ENCODE data around the gene ZNF879.

Gene ZNF879

GRCh38 chr5:178988436-178989220 is 35.0 kb upstream of the ZNF879 start:
- Histone ChIP-seq H3K9me3 (ENCODE audit: control extremely low read depth in 1 of 5, control insufficient read depth in 4 of 5, insufficient read depth in 2 of 5, low read depth in 1 of 5, low read length in 4 of 5) (peaks cover 0 to 58% (median 54%) of the 10 kb centered on the region in 5 experiments), H3K27ac (ENCODE audit: insufficient read depth in 1 of 2, low read depth in 1 of 2, low read length in 2 of 2, poor library complexity in 1 of 2, severe bottlenecking in 2 of 2) (no peak overlapping the region), H3K27me3 (replicated peaks in 2 of 5; ENCODE audit: control insufficient read depth in 4 of 5, insufficient read depth in 5 of 5, low read length in 4 of 5) (peaks cover 0 to 8% (median 3%) of the 10 kb centered on the region in 5 experiments), H3K4me3 (ENCODE audit: control insufficient read depth in 1 of 7, extremely low read depth in 1 of 7, insufficient read depth in 4 of 7, low read depth in 2 of 7, low read length in 6 of 7) (no peak overlapping the region), H3K36me3 (ENCODE audit: control insufficient read depth in 4 of 4, insufficient read depth in 4 of 4, low read length in 3 of 4) (no peaks in the 10 kb centered on the region), H3K4me1 (ENCODE audit: control extremely low read depth in 1 of 4, control insufficient read depth in 4 of 4, insufficient read depth in 4 of 4, low read length in 3 of 4) (peaks cover 0 to 10% (median 4%) of the 10 kb centered on the region in 4 experiments)
- WGBS (ENCODE audit: insufficient coverage) = 93% methylated on average over 23 of the region's 27 CpGs
- POLR2A ChIA-PET = no interaction called here
- no peak for DNase-seq
- CTCF ChIA-PET = no interaction called here

DNA sequence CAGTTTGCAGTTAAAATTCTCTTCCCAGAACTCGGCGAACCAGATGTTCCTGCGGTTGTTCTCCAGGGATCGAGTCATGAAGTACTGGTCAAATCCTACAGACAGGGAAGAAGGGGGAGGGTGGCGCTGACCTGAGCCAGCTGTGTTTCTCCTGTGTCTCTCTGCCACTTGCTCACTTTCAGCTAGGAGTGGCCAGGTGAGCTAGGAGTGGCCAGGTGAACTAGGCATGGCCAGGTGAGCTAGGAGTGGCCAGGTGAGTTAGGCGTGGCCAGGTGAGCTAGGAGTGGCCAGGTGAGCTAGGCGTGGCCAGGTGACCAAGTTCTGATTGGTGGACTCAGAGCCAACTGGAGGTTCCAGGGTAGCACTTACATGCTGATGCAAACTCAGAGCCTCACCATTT is 34.3 kb upstream of the ZNF879 start:
- 98% methylated on average over 7 of the region's 7 CpGs for WGBS (ENCODE audit: insufficient coverage)
- Histone ChIP-seq H3K4me1 (ENCODE audit: control extremely low read depth in 1 of 4, control insufficient read depth in 4 of 4, insufficient read depth in 4 of 4, low read length in 3 of 4) (peaks cover 0 to 17% (median 6%) of the 10 kb centered on the region in 4 experiments), H3K36me3 (ENCODE audit: control insufficient read depth in 4 of 4, insufficient read depth in 4 of 4, low read length in 3 of 4) (no peaks in the 10 kb centered on the region), H3K27me3 (replicated peaks in 2 of 5; ENCODE audit: control insufficient read depth in 4 of 5, insufficient read depth in 5 of 5, low read length in 4 of 5) (peaks cover 0 to 15% (median 3%) of the 10 kb centered on the region in 5 experiments), H3K4me3 (ENCODE audit: control insufficient read depth in 1 of 7, extremely low read depth in 1 of 7, insufficient read depth in 4 of 7, low read depth in 2 of 7, low read length in 6 of 7) (no peak overlapping the region), H3K9me3 (ENCODE audit: control extremely low read depth in 1 of 5, control insufficient read depth in 4 of 5, insufficient read depth in 2 of 5, low read depth in 1 of 5, low read length in 4 of 5) (peaks cover 0 to 61% (median 48%) of the 10 kb centered on the region in 5 experiments), H3K27ac (ENCODE audit: insufficient read depth in 1 of 2, low read depth in 1 of 2, low read length in 2 of 2, poor library complexity in 1 of 2, severe bottlenecking in 2 of 2) (no peak overlapping the region)
- CTCF ChIA-PET = no interaction called here
- DNase-seq = no peak
- POLR2A ChIA-PET = no interaction called here

GRCh38 chr5:178990491-178990890 is 33.1 kb upstream of the ZNF879 start:
- CTCF ChIA-PET = no interaction called here
- peaks cover 0 to 26% (median 5%) of the 10 kb centered on the region in 5 experiments for H3K27me3 ChIP-seq (replicated peaks in 2 of 5; ENCODE audit: control insufficient read depth in 4 of 5, insufficient read depth in 5 of 5, low read length in 4 of 5)
- 96% methylated on average over 7 of the region's 12 CpGs for WGBS (ENCODE audit: insufficient coverage)
- peaks cover 0 to 26% (median 11%) of the 10 kb centered on the region in 4 experiments for H3K4me1 ChIP-seq (ENCODE audit: control extremely low read depth in 1 of 4, control insufficient read depth in 4 of 4, insufficient read depth in 4 of 4, low read length in 3 of 4)
- H3K4me3 ChIP-seq (ENCODE audit: control insufficient read depth in 1 of 7, extremely low read depth in 1 of 7, insufficient read depth in 4 of 7, low read depth in 2 of 7, low read length in 6 of 7) = no peak overlapping the region
- H3K27ac ChIP-seq (ENCODE audit: insufficient read depth in 1 of 2, low read depth in 1 of 2, low read length in 2 of 2, poor library complexity in 1 of 2, severe bottlenecking in 2 of 2) = no peak overlapping the region
- no peaks in the 10 kb centered on the region for H3K36me3 ChIP-seq (ENCODE audit: control insufficient read depth in 4 of 4, insufficient read depth in 4 of 4, low read length in 3 of 4)
- POLR2A ChIA-PET = no interaction called here
- DNase-seq = no peak
- peaks cover 0 to 54% (median 41%) of the 10 kb centered on the region in 5 experiments for H3K9me3 ChIP-seq (ENCODE audit: control extremely low read depth in 1 of 5, control insufficient read depth in 4 of 5, insufficient read depth in 2 of 5, low read depth in 1 of 5, low read length in 4 of 5)

- DNase-seq = no peak
- Histone ChIP-seq H3K27me3 (replicated peaks in 2 of 5; ENCODE audit: control insufficient read depth in 4 of 5, insufficient read depth in 5 of 5, low read length in 4 of 5) (peaks cover 0 to 36% (median 11%) of the 10 kb centered on the region in 5 experiments), H3K27ac (ENCODE audit: insufficient read depth in 1 of 2, low read depth in 1 of 2, low read length in 2 of 2, poor library complexity in 1 of 2, severe bottlenecking in 2 of 2) (no peak overlapping the region), H3K9me3 (ENCODE audit: control extremely low read depth in 1 of 5, control insufficient read depth in 4 of 5, insufficient read depth in 2 of 5, low read depth in 1 of 5, low read length in 4 of 5) (peaks cover 0 to 49% (median 33%) of the 10 kb centered on the region in 5 experiments), H3K36me3 (ENCODE audit: control insufficient read depth in 4 of 4, insufficient read depth in 4 of 4, low read length in 3 of 4) (no peaks in the 10 kb centered on the region), H3K4me1 (ENCODE audit: control extremely low read depth in 1 of 4, control insufficient read depth in 4 of 4, insufficient read depth in 4 of 4, low read length in 3 of 4) (peaks cover 0 to 26% (median 12%) of the 10 kb centered on the region in 4 experiments), H3K4me3 (ENCODE audit: control insufficient read depth in 1 of 7, extremely low read depth in 1 of 7, insufficient read depth in 4 of 7, low read depth in 2 of 7, low read length in 6 of 7) (no peak overlapping the region)
- 97% methylated on average over 22 of the region's 28 CpGs for WGBS (ENCODE audit: insufficient coverage)
- CTCF ChIA-PET = no interaction called here
- POLR2A ChIA-PET = no interaction called here
Measured at GRCh38 chr5:178991190-178992145, 32.1 kb upstream of the ZNF879 start.

- ChIA-PET POLR2A (no interaction called here), CTCF (no interaction called here)
- Histone ChIP-seq H3K36me3 (ENCODE audit: control insufficient read depth in 4 of 4, insufficient read depth in 4 of 4, low read length in 3 of 4) (no peaks in the 10 kb centered on the region), H3K4me1 (ENCODE audit: control extremely low read depth in 1 of 4, control insufficient read depth in 4 of 4, insufficient read depth in 4 of 4, low read length in 3 of 4) (peaks cover 0 to 26% (median 12%) of the 10 kb centered on the region in 4 experiments), H3K4me3 (ENCODE audit: control insufficient read depth in 1 of 7, extremely low read depth in 1 of 7, insufficient read depth in 4 of 7, low read depth in 2 of 7, low read length in 6 of 7) (no peak overlapping the region), H3K27me3 (replicated peaks in 2 of 5; ENCODE audit: control insufficient read depth in 4 of 5, insufficient read depth in 5 of 5, low read length in 4 of 5) (peaks cover 0 to 45% (median 11%) of the 10 kb centered on the region in 5 experiments), H3K27ac (ENCODE audit: insufficient read depth in 1 of 2, low read depth in 1 of 2, low read length in 2 of 2, poor library complexity in 1 of 2, severe bottlenecking in 2 of 2) (no peak overlapping the region), H3K9me3 (ENCODE audit: control extremely low read depth in 1 of 5, control insufficient read depth in 4 of 5, insufficient read depth in 2 of 5, low read depth in 1 of 5, low read length in 4 of 5) (peaks cover 0 to 49% (median 25%) of the 10 kb centered on the region in 5 experiments)
- 82% methylated on average over 9 of the region's 9 CpGs for WGBS (ENCODE audit: insufficient coverage)
- DNase-seq = no peak
Measured at GRCh38 chr5:178992291-178992895, 31.2 kb upstream of the ZNF879 start.

GRCh38 chr5:178993236-178993765 is 30.3 kb upstream of the ZNF879 start:
- Histone ChIP-seq H3K36me3 (ENCODE audit: control insufficient read depth in 4 of 4, insufficient read depth in 4 of 4, low read length in 3 of 4) (no peaks in the 10 kb centered on the region), H3K9me3 (ENCODE audit: control extremely low read depth in 1 of 5, control insufficient read depth in 4 of 5, insufficient read depth in 2 of 5, low read depth in 1 of 5, low read length in 4 of 5) (peaks cover 0 to 48% (median 23%) of the 10 kb centered on the region in 5 experiments), H3K27ac (ENCODE audit: insufficient read depth in 1 of 2, low read depth in 1 of 2, low read length in 2 of 2, poor library complexity in 1 of 2, severe bottlenecking in 2 of 2) (no peak overlapping the region), H3K4me1 (ENCODE audit: control extremely low read depth in 1 of 4, control insufficient read depth in 4 of 4, insufficient read depth in 4 of 4, low read length in 3 of 4) (peaks cover 0 to 26% (median 12%) of the 10 kb centered on the region in 4 experiments), H3K4me3 (ENCODE audit: control insufficient read depth in 1 of 7, extremely low read depth in 1 of 7, insufficient read depth in 4 of 7, low read depth in 2 of 7, low read length in 6 of 7) (peak overlapping the region in 1 of 7 experiments; percentile 20), H3K27me3 (replicated peaks in 2 of 5; ENCODE audit: control insufficient read depth in 4 of 5, insufficient read depth in 5 of 5, low read length in 4 of 5) (peaks cover 0 to 50% (median 11%) of the 10 kb centered on the region in 5 experiments)
- 13% methylated on average over 18 of the region's 20 CpGs for WGBS (ENCODE audit: insufficient coverage)
- peak in 2 of 3 donors; percentile 33 for DNase-seq
- ChIA-PET CTCF (no interaction called here), POLR2A (no interaction called here)

All from common myeloid progenitor, CD34-positive (primary cell).